ENCODE measurements around the gene CNN2. TPM values are rescaled to one million over a fixed set of nuclear protein-coding genes. Genes with fewer than 3 reads are reported as not detected.

CNN2 gene
- total and polyA plus RNA-seq, 9 donors, result 60.6 to 438 (median 192) TPM

GRCh38 chr19:1066251-1066747 lies 39.9 kb downstream of the CNN2 start:
- Histone ChIP-seq H3K27ac (no peak overlapping the region), H3K27me3 (peaks cover 20% of the 10 kb centered on the region), H3K36me3 (no peaks in the 10 kb centered on the region), H3K9me3 (no peaks in the 10 kb centered on the region), H3K4me1 (ENCODE audit: insufficient read depth) (no peaks in the 10 kb centered on the region), H3K4me3 (no peak overlapping the region)
- 26 to 36% (median 34%) methylated on average over 16 to 17 of the region's 17 CpGs for WGBS, 3 donors
- no peak for TF ChIP-seq POLR2A (IDR thresholded peaks at IDR 0.05)
- TF ChIP-seq EP300 (IDR thresholded peaks at IDR 0.05), result no peak
- intact Hi-C loops (cut with DNase I), result no loop called here
- no peak for DNase-seq

GRCh38 chr19:1066748-1067340 lies 40.4 kb downstream of the CNN2 start, which contains the start of gene ARHGAP45:
Gene ARHGAP45 (plus strand): TSS chr19:1067167. CDS start chr19:1067406, 239 bp downstream.
- peak within 1 kb of the TSS; percentile 12 for H3K4me3 ChIP-seq
- H3K27me3 ChIP-seq, result peaks cover 20% of the 10 kb centered on the region
- DNase-seq, result no peak
- H3K27ac ChIP-seq, result no peak within 1 kb of the TSS
- WGBS, 3 donors, result 4 to 6% (median 5%) methylated on average over 27 to 61 of the region's 61 CpGs
- no peaks in the 10 kb centered on the region for H3K4me1 ChIP-seq (ENCODE audit: insufficient read depth)
- H3K36me3 ChIP-seq, result no peaks in the 10 kb centered on the region
- TF ChIP-seq CTCF (IDR thresholded peaks at IDR 0.05) (no peak), EP300 (IDR thresholded peaks at IDR 0.05) (no peak), POLR2A (IDR thresholded peaks at IDR 0.05) (no peak)
- H3K9me3 ChIP-seq, result no peaks in the 10 kb centered on the region
- intact Hi-C loops (cut with DNase I), result no loop called here

GRCh38 chr19:1067341-1067957 lies 41.0 kb downstream of the CNN2 start:
- WGBS, 3 donors, result 2 to 4% (median 2%) methylated on average over 37 to 38 of the region's 38 CpGs
- Histone ChIP-seq H3K9me3 (no peaks in the 10 kb centered on the region), H3K4me3 (peak overlapping the region; percentile 12), H3K36me3 (no peaks in the 10 kb centered on the region), H3K4me1 (ENCODE audit: insufficient read depth) (no peaks in the 10 kb centered on the region), H3K27me3 (peaks cover 20% of the 10 kb centered on the region), H3K27ac (no peak overlapping the region)
- peak in 1 of 5 donors; percentile 36 for DNase-seq
- intact Hi-C loops (cut with DNase I), result no loop called here
- no peak for TF ChIP-seq EP300 (IDR thresholded peaks at IDR 0.05)
- no peak for TF ChIP-seq CTCF (IDR thresholded peaks at IDR 0.05)
- TF ChIP-seq POLR2A (IDR thresholded peaks at IDR 0.05), result no peak

GRCh38 chr19:1068009-1069001 lies 41.9 kb downstream of the CNN2 start:
- H3K27me3 ChIP-seq, result peaks cover 20% of the 10 kb centered on the region

More at GRCh38 chr19:1068009-1069001, 41.9 kb downstream of the CNN2 start:
- Histone ChIP-seq H3K36me3 (no peaks in the 10 kb centered on the region), H3K4me1 (ENCODE audit: insufficient read depth) (no peaks in the 10 kb centered on the region), H3K27ac (no peak overlapping the region), H3K4me3 (no peak overlapping the region), H3K9me3 (no peaks in the 10 kb centered on the region)
- 59 to 67% (median 65%) methylated on average over 31 to 45 of the region's 45 CpGs for WGBS, 3 donors
- DNase-seq, result peak in 1 of 5 donors; percentile 44
- intact Hi-C loops (cut with DNase I), result no loop called here
- TF ChIP-seq POLR2A (IDR thresholded peaks at IDR 0.05), result no peak
- no peak for TF ChIP-seq EP300 (IDR thresholded peaks at IDR 0.05)

Measured in ovary (tissue), 9 donors.